HG03442 (cell line): ENCODE data around the gene OR4D2.

Experiments
- ATAC-seq: cut with Tn5 transposase; IDR thresholded peaks from one replicate; pipeline ENCODE4 v1.9.1; 2021; ENCODE audit warnings: mild to moderate bottlenecking, moderate library complexity; ENCODE audit not compliant: unreplicated experiment

The OR4D2 gene

GRCh38 chr17:58172369-58173071 is 5.7 kb downstream of the OR4D2 start:
- ATAC-seq = no peak

DNA sequence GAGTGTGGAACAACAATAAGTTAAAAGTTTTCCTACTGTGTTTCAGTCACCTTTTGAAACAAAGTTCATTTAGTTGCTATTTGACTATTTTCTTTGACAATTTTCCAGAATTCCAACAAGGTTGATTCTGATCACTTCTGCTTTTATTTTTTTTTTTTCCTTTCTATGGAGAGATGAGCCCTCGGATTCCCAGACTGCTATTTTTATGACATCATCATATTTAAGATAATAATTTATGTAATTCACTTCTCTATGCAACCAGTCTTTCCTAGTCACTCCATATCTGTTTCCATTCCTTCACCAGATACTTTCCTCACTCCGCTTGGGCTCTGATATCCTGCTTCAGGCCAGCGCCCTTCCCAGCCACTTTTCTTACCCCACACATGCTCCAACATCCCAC is 8.1 kb downstream of the OR4D2 start:
- ATAC-seq = no peak

DNA sequence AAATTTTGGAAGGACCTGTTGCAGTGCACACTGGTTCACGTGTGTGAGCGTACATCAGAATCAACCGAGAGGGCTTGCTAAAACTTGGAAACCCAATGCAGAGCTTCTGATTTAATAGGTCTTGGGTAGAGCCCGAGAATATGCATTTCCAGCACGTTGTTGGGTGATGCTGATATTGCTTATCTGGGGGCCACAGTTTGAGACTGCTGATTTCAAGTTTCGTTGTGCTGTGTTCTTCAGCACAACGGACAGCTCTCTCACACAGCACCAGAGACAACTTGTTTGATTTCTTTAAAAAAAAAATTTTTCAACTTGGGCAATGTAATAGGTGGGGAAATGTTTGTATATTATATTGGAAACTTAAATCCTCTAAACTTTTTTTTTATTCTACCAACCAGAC is 9.4 kb downstream of the OR4D2 start:
- no peak for ATAC-seq

DNA sequence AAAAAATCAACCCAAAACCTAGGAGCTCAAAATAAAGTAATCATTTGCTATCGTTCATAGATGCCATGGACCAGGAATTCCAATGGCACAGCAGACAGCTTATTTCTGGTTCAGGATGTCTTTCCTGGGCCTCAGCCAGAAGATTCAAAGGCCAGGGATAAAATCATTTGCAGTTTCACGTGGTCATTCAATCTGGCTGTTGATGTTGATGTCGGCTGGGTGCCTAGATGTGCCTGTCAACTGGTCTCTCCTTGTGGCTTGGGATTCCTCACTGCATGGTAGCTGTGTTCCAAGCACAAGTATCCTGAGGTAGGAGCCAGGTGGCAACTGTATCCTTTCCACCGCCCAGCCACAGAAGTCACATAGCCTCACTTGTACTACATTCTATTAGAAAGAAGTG is 15.0 kb downstream of the OR4D2 start:
- no peak for ATAC-seq

DNA sequence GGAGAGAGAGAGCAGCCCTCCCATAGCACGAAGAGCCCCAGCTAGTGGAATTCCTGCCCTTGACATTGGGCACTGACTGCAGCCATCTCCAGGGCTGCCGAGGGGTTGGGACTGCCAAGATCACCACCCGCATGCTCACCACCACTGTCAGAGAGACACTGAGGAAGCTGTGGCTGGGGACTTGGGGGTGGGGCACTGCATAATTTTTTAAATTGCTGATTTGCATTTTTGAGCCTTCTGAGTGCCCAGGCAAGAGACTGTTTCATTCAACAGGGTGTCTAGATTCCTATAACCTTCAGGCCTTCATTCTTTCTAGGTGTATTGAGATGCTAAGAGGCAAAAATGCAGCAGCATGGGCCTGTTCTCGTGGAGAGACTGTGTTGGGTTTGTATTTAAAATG is 16.7 kb downstream of the OR4D2 start:
- ATAC-seq = no peak

DNA sequence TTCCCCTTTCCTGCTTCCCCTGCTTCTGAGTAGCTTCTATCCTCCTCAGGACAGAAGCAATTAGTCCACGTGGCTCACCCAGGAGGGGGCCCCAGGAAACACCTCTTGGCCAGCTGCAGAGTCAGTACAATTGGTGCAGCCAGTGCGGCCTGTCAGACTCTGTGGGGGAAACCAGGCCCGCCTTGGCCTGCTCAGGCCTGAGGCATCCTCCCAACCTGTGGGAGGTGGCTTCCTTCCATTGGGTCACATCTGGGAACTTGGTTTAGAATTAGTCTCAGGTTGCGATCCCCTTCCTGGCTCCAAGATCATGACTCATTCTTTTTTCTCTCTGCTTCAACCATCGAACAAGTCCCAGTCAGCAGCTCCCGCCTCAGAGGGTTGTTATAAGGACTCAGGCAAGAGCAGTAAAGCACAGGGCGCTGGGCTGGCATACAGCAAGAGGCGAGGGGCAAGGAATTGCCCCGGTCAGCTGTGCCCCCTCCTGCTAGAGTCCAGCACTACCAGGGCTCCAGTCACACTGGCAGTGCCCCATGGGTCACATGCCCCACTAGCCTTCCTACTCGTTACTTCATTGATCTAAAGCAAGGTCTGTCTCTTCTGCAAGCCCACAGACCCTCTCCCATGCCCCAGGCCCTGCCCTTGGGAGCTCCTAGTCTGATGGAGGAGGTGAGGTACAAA is 17.7 kb downstream of the OR4D2 start:
- no peak for ATAC-seq

- ATAC-seq = no peak
These were observed 18.4 kb downstream of the OR4D2 start for GRCh38 chr17:58184986-58185761.

GRCh38 chr17:58186591-58186990 is 19.8 kb downstream of the OR4D2 start:
- ATAC-seq = no peak

GRCh38 chr17:58187063-58187462 is 20.3 kb downstream of the OR4D2 start:
- no peak for ATAC-seq

DNA sequence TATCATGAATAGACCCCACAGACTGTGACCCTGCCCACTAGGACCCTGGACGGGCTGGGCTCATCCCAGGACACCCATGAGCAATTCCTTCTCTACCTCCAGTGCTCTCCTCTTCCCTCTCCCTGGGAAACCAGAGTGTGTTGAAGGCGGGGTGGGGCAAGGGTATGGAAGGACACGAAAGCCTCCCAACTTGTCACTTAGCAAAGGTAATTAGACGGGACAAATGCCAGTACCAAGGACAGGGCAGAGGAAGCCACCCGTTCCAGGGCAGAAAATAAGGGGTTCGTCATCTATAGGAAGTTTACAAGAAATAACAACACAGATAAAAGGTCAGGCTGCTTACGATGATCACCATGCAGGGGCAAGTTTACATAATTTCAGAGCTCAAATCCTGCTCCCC is 20.9 kb downstream of the OR4D2 start:
- ATAC-seq = no peak

DNA sequence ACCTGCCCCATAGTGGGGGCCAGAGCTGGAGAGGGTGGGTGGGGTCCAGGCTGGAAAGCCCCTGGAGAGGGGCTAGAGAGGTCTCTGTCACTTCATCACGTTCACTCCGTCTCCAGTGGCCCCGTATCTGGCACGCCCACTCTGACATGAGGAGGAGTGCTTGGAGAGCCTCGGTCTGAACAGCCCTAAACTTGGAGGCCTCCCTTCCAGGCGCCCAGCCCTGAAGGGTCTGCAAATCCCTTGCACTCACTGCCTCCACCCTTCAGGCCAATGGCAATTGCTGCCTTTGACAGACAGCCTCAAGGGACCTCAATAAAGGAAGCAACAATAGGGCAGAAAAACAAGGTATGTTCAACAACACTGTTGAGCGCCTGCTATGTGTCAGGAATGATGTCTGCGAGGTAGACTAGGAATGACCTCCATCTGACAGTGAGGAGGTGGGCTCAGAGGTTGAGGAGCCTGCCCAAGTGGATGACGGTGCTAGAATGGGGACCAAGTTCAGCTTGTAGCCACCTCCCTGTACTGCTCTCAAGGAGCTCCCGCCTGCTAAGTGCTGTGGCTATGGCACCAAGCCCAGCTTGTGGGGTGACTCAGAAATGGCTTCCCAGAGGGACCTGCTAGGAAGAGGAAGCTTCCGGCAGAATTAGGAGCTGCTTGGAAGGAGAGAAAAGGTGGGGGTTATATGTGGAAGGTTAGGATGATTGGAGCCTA is 22.8 kb downstream of the OR4D2 start:
- no peak for ATAC-seq

- ATAC-seq = no peak
These were observed 24.6 kb downstream of the OR4D2 start for GRCh38 chr17:58191241-58191896.

DNA sequence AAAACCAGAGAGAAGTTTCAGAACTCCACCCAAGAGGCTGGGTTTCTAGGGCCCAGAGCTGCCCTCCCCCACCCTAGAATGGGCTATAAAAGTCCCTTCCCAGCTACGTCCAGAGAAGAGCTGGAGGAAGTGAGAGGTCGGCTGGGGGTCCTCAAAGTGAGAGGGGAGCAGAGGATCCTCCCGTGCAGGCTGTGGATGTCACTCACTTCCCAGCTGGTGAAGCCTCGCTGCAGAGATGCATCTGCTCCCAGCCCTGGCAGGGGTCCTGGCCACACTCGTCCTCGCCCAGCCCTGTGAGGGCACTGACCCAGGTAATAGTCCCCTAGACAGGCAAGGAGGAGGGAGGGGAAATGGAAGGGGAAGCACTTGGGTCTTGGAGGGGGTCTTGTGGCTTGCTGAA is 25.8 kb downstream of the OR4D2 start, which contains the start of gene EPX:
TSS of gene EPX (plus strand) at position 115 of the 400 bp plus-strand sequence. CDS start at position 236, 121 bp downstream.
- ATAC-seq = no peak

DNA sequence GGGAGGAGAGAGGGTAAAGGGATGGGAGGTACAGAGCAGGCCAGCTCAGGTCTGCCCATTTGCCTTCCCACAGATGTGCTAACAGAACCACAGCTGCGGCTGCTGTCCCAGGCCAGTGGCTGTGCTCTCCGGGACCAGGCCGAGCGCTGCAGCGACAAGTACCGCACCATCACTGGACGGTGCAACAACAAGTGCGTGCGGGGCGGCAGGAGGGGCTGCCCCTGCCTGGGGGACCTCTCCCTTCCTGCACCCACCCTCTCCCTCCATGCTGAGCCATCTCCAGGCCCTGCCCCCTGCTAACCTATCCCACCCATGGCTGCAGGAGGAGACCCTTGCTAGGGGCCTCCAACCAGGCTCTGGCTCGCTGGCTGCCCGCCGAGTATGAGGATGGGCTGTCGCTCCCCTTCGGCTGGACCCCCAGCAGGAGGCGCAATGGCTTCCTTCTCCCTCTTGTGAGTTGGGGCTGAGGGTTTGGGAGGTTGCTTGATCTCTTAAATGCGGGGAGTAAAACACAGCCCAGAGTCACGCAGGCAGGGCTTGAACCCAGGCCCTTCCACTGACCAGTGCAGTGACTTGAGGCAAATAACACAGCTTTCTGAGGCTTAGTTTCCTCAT is 27.0 kb downstream of the OR4D2 start:
- ATAC-seq = no peak

- no peak for ATAC-seq
These were observed 28.8 kb downstream of the OR4D2 start for GRCh38 chr17:58195518-58196123.

DNA sequence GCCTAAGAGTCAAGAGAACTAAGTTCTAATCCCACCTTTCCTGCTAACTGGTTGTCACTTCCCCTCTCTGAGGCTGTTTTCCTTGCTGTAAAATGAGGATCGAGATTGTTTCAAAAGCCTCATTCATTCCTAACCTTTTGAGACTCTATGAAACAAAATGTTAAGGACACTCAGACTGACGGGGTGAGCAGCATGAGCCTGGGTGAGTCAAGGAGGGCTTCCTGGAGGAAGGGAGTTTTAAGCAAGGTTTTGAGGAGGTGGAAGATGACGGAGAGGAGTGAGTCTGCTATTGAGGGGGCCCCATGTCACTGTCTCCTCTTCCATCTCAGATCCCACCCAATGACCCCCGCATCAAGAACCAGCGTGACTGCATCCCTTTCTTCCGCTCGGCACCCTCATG is 29.8 kb downstream of the OR4D2 start:
- no peak for ATAC-seq

DNA sequence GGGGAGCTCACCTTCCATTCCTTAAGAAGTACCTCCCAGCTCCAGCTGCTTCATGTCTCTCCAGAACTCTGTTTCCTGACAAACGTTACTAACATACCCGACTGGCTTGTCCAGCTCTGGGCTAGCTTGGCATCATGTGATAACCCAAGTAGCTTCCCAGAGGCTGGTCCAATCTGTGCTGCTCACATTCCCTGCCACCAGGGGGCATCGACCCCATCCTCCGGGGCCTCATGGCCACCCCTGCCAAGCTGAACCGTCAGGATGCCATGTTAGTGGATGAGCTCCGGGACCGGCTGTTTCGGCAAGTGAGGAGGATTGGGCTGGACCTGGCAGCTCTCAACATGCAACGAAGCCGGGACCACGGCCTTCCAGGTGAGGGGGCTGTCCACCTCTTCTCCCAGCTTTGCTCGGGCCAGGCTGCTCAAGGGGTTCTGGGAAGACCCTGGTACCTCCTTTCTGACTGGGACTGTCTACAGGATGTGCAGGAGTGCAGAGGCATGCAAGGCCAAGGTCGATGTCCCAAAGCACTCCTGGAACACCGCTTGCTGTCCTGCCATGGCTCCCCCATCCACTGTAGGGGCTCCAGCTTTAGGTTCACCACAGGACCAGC is 33.3 kb downstream of the OR4D2 start:
- no peak for ATAC-seq

- ATAC-seq = no peak
These were observed 36.1 kb downstream of the OR4D2 start for GRCh38 chr17:58202859-58203258.

DNA sequence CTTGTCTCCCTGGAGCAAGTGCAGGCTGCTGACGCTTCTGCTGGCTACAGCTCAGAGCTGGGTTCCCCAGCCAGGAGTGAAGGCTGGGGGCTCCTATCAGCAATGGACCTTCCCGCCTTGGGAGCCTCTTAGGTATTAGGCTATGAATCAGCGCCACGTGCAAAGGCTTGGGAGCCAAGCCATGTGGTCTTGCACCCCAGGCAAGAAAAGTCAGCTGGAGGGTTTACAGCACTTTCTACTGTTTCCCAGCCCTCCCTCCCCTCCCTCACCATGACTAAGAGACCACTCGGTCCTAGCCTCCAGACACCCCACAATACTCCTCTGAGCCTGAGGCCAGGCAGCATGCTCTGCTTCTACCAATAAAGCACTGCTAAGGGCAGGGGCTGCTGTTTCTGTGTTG is 38.0 kb downstream of the OR4D2 start:
- ATAC-seq = no peak
